Upper lobe of left lung (tissue), 4 donors: Measurements from ENCODE around the gene SPOCK3.

Source experiments
- CTCF ChIP-seq, 6 experiments: fragments of 450-650 bp in 4 of 6; fragments of 200-600 bp in 2 of 6; sonication (generic) in 2 of 6; IDR thresholded peaks; one replicate each; pipeline ENCODE4 v1.5.1; 2016 to 2019; ENCODE audit warnings: antibody characterized with exemption in 6 of 6
- POLR2A ChIP-seq, 4 donors: fragments of 450-650 bp; IDR thresholded peaks; one replicate each; pipeline ENCODE4 v1.5.1; 2016 to 2017; ENCODE audit warnings: antibody characterized with exemption in 4 of 4, mild to moderate bottlenecking in 2 of 4
- POLR2AphosphoS5 ChIP-seq, 2 donors: sonication (generic); formaldehyde crosslinking; IDR thresholded peaks; one replicate each; pipeline ENCODE4 v1.5.1; 2017; ENCODE audit warnings: antibody characterized with exemption in 2 of 2

DNA sequence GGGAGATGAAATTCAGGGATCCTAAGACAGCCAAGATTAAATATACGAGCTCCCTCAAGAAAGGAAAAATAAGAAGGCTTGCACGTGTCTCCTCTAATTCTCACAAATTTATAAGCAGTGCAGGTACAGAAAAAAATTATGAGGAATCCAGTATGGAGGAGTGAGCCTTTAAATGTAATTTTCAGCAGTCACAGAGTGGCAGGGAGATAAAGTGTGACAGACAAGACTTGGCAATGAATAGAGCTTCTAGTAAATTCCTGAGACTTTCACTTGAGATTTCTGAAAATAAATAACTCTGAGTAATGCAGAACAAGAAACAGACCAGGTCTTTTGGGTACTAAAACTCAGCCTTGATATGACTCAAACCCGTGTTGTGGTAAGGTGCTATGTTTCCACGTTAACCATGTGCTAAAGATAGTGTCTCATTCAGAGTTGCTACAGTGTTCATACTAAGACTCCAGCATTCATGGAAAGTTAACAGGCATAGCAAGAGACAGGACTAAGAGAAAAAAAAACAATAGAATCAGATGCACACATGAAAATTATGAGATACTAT lies 119.8 kb downstream of the SPOCK3 start:
- no peak for TF ChIP-seq CTCF (IDR thresholded peaks at IDR 0.05)
- no peak for TF ChIP-seq POLR2AphosphoS5 (IDR thresholded peaks at IDR 0.05)
- no peak for TF ChIP-seq POLR2A (IDR thresholded peaks at IDR 0.05)
